Natural killer cell (primary cell): ENCODE results near the gene GPR152. TPM values are rescaled to one million over a fixed set of nuclear protein-coding genes. Genes with fewer than 3 reads are reported as not detected.
A peak's percentile ranks its signal among the peaks of the same experiment; 100 is the strongest.

Source experiments
- ATAC-seq, 3 donors: fragments of 150-1000 bp in 2 of 3; fragments of 200-7000 bp in 1 of 3; cut with Tn5 transposase; 1 replicate in 1 of 3; 2 replicates in 2 of 3; pipeline ENCODE4 v1.10.0; 2021; ENCODE audit warnings: mild to moderate bottlenecking in 2 of 3, moderate library complexity in 2 of 3
- DNase-seq, 2 donors: peaks; one replicate each; pipeline versions ENCODE4 v3.0.0 to v3.0.0-alpha.2; 2013 to 2021; ENCODE audit warnings: mixed read lengths in 1 of 2
- H3K27ac ChIP-seq: one replicate; pipeline ENCODE4 v1.5.1; 2013; ENCODE audit warnings: mild to moderate bottlenecking, low read length
- H3K27me3 ChIP-seq: one replicate; pipeline ENCODE4 v1.6.1; 2013; ENCODE audit warnings: low read length; ENCODE audit not compliant: control insufficient read depth, insufficient read depth
- H3K36me3 ChIP-seq: one replicate; pipeline ENCODE4 v1.6.1; 2013; ENCODE audit warnings: low read length; ENCODE audit not compliant: control insufficient read depth, insufficient read depth
- H3K4me1 ChIP-seq: one replicate; pipeline ENCODE4 v1.6.1; 2013; ENCODE audit warnings: low read length; ENCODE audit not compliant: control insufficient read depth, insufficient read depth
- H3K4me3 ChIP-seq: one replicate; pipeline ENCODE4 v1.5.1; 2013; ENCODE audit warnings: low read length
- H3K9me3 ChIP-seq: one replicate; pipeline ENCODE4 v1.6.1; 2013; ENCODE audit warnings: low read length; ENCODE audit not compliant: control insufficient read depth, insufficient read depth
- H3K27ac Mint-ChIP-seq, 2 donors: one replicate each; pipeline ENCODE4 v1.8.0; 2022; ENCODE audit warnings: mild to moderate bottlenecking in 2 of 2, mixed read lengths in 2 of 2, moderate library complexity in 1 of 2
- H3K27me3 Mint-ChIP-seq, 2 donors: one replicate each; pipeline ENCODE4 v1.8.0; 2022; ENCODE audit warnings: low read depth in 2 of 2, mixed read lengths in 2 of 2
- H3K36me3 Mint-ChIP-seq: one replicate; pipeline ENCODE4 v1.8.0; 2022; ENCODE audit warnings: mixed read lengths
- H3K4me1 Mint-ChIP-seq, 2 donors: one replicate each; pipeline ENCODE4 v1.8.0; 2022; ENCODE audit warnings: mixed read lengths in 2 of 2
- H3K4me3 Mint-ChIP-seq: one replicate; pipeline ENCODE4 v1.8.0; 2022; ENCODE audit warnings: mild to moderate bottlenecking, moderate library complexity, mixed read lengths
- H3K9me3 Mint-ChIP-seq, 2 donors: one replicate each; pipeline ENCODE4 v1.8.0; 2022; ENCODE audit warnings: mixed read lengths in 2 of 2
- WGBS: methylation state at CpG from one replicate; pipeline ENCODE4 v1.1.7; 2013; ENCODE audit warnings: missing lambda C conversion rate; ENCODE audit not compliant: insufficient coverage; 5-methylcytosine and 5-hydroxymethylcytosine counted together
- intact Hi-C: fragments of 100-400 bp; cut with micrococcal nuclease; formaldehyde crosslinking; loops from one replicate; pipeline ENCODE4 v1.14.2; 2022
- total RNA-seq, 4 donors: library from RNA; stranded (reverse); fragments of 120-200 nt in 1 of 4; gene quantifications; one replicate each; pipeline versions ENCODE4 v1.2.3 to v1.2.4, GENCODE V29; 2013 to 2022
- TF ChIP-seq, protein P1 (sequence below): fragments of 200-600 bp; IDR thresholded peaks from one replicate; pipeline ENCODE4 v1.8.0; 2022; ENCODE audit warnings: antibody characterized with exemption

Gene GPR152
- total RNA-seq, 3 donors from 2014 or later (not counting 1 experiment from before 2014, with no cell fraction given): 0.25 TPM; not detected in 2

DNA sequence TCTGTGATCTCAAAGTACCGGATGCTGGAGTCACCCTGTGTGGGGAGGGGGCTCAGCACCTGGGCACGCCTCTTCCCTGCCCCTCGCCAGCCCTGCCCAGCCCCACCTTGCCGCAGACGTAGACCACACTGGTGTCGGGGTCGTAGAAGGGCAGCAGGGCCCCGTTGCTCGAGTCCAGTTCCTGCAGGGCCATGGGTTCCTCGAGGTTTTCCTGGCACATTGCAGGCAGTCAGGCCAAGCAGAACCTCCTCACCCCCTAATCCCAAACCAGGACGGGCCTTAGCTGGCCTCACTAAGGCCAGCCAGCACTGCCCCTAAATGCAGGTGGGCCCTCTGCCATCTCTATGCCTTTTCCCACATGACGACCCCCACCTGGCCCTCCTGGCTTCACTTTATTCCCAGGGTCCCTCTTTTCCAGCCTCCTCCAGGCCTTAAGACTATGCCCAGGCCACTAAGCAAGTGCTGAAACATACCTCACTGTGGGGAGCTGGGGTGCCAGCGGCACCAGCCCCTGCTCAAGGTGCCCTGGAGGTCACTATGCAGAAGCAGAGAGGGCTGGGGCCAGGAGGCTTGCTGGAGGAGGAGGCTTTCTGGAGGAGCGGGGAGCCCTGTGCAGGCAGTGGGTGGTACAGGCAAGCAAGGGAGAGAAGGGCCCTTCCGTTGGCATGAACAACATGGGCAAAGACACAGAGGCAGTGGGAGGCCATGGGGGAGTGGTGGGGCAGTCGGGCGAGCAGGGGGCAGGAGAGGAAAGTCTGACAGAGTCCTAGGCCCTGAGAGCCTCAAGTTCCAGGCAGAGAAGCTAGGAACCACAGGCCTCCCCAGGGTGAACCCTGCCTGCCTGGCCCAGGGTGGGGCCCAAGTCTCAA, 12.1 kb downstream of the GPR152 start:
- H3K9me3 ChIP-seq: no peaks in the 10 kb centered on the region
- peak overlapping the region; percentile 95 for H3K4me3 Mint-ChIP-seq
- H3K36me3 ChIP-seq: peaks cover 4% of the 10 kb centered on the region
- DNase-seq: peak in 1 of 2 donors; percentile 65
- peaks cover 58 to 85% of the 10 kb centered on the region in 2 donors for H3K4me1 Mint-ChIP-seq
- no peaks in the 10 kb centered on the region for H3K27me3 ChIP-seq
- H3K4me3 ChIP-seq: no peak overlapping the region
- no peaks in the 10 kb centered on the region for H3K9me3 Mint-ChIP-seq
- ATAC-seq: no peak
- H3K27me3 Mint-ChIP-seq: no peaks in the 10 kb centered on the region
- H3K4me1 ChIP-seq: peaks cover 85% of the 10 kb centered on the region
- H3K27ac ChIP-seq: peak overlapping the region; percentile 75
- intact Hi-C loops: no loop called here
- no peaks in the 10 kb centered on the region for H3K36me3 Mint-ChIP-seq
- WGBS: 52% methylated on average over 17 of the region's 17 CpGs
- peak overlapping the region; percentile 88 to 91 for H3K27ac Mint-ChIP-seq
- TF ChIP-seq, protein P1, sequence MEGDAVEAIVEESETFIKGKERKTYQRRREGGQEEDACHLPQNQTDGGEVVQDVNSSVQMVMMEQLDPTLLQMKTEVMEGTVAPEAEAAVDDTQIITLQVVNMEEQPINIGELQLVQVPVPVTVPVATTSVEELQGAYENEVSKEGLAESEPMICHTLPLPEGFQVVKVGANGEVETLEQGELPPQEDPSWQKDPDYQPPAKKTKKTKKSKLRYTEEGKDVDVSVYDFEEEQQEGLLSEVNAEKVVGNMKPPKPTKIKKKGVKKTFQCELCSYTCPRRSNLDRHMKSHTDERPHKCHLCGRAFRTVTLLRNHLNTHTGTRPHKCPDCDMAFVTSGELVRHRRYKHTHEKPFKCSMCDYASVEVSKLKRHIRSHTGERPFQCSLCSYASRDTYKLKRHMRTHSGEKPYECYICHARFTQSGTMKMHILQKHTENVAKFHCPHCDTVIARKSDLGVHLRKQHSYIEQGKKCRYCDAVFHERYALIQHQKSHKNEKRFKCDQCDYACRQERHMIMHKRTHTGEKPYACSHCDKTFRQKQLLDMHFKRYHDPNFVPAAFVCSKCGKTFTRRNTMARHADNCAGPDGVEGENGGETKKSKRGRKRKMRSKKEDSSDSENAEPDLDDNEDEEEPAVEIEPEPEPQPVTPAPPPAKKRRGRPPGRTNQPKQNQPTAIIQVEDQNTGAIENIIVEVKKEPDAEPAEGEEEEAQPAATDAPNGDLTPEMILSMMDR: no peak

DNA sequence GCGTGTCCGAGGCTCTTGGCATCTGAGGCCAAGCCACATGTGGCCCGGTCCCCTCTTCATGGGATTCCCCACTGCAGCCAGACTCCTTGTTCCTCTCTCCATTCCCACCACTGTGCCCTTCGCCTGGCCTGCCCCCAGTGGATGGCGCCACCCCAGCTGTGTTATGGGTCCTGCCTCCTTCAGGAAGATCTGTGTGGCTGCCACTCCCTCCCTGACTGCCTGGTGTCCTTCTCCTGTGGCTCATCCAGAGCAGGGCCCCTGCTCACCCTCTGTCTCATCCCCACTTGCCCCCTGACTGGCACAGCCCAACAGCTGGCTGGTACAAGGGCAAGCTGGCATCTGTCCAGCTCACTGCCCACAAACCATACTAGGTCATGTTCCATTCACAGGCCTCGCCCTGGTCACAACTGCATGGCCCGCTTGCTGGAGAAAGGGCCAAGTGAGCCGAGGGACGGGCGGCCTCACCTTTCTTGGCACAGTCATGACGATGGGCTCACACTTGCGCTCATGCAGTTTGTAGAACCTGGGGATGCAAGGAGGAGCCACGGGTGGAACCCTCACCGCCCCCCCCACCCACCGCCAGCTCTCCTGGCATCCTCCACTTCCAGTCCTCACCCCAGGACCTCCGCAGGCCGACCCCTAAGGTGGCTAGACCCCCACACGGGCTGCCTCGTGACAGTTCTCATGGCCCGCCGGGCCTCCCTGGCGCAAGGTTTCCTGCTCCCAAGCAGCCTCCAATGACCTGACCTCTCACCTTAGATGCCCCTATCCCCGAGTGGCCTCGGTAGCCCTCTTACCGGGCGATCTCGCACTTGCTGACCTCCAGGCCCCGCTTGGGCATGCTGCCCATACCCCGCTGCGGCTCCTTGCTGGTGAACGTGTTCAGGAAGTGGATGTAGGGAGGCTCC, 13.0 kb downstream of the GPR152 start:
- H3K9me3 ChIP-seq: no peaks in the 10 kb centered on the region
- no peaks in the 10 kb centered on the region for H3K27me3 ChIP-seq
- H3K27ac ChIP-seq: peak overlapping the region; percentile 75
- no peak for ATAC-seq
- peaks cover 53 to 82% of the 10 kb centered on the region in 2 donors for H3K4me1 Mint-ChIP-seq
- peaks cover 85% of the 10 kb centered on the region for H3K4me1 ChIP-seq
- DNase-seq: peak in 1 of 2 donors; percentile 62
- TF ChIP-seq, protein P1: no peak
- WGBS: 55% methylated on average over 31 of the region's 31 CpGs
- H3K4me3 Mint-ChIP-seq: peak overlapping the region; percentile 95
- H3K36me3 Mint-ChIP-seq: no peaks in the 10 kb centered on the region
- H3K27me3 Mint-ChIP-seq: no peaks in the 10 kb centered on the region
- intact Hi-C loops: no loop called here
- peaks cover 13% of the 10 kb centered on the region for H3K36me3 ChIP-seq
- H3K9me3 Mint-ChIP-seq: no peaks in the 10 kb centered on the region
- peak overlapping the region; percentile 88 to 91 for H3K27ac Mint-ChIP-seq
- H3K4me3 ChIP-seq: no peak overlapping the region

DNA sequence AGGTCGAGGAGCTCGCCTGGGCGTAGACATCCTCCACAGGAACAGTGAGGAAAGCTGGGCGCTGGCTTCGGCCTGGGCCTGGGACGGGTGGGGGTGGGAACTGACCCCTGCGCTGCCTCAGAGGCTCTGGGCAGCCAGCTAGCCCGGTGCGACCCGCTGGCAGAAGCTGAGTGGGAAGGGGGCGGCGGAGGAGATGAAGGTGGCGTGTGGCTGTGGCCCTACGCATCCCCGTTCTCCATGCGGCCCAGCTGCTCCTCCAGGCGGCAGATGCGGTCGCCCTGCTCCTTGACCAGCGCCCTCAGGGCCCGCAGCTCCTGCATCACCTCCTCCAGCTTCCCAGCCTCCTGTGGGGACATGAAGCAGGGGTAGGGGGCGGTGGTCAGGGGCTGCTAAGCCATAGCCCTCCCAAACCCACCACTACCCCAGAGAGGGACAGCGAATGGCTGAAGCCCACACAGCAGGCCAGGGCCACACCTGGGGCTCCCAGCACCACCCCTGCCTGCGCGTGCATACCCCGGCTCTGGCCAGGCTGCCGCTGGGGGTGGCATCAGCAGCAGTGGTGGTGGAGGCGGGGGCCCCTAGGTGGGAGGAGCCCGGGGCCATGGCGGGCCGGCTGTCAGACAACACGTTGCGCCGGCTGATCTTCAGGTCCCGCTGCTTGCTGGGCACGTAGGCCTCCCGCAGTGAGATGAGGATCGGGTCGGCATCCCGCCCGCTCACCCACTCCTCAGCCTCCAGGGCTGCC, 14.2 kb downstream of the GPR152 start:
- Histone ChIP-seq H3K27me3 (no peaks in the 10 kb centered on the region), H3K4me1 (peaks cover 87% of the 10 kb centered on the region), H3K27ac (peak overlapping the region; percentile 75), H3K4me3 (peak overlapping the region; percentile 81), H3K9me3 (no peaks in the 10 kb centered on the region), H3K36me3 (peaks cover 18% of the 10 kb centered on the region)
- H3K4me3 Mint-ChIP-seq: peak overlapping the region; percentile 95
- peaks cover 59 to 84% of the 10 kb centered on the region in 2 donors for H3K4me1 Mint-ChIP-seq
- no peaks in the 10 kb centered on the region for H3K36me3 Mint-ChIP-seq
- intact Hi-C loops: no loop called here
- 46% methylated on average over 36 of the region's 41 CpGs for WGBS
- ATAC-seq (peak; percentile 43 to 61 (median 48)), DNase-seq (peak; percentile 55 to 84)
- H3K9me3 Mint-ChIP-seq: no peaks in the 10 kb centered on the region
- H3K27ac Mint-ChIP-seq: peak overlapping the region; percentile 88 to 91
- H3K27me3 Mint-ChIP-seq: no peaks in the 10 kb centered on the region
- TF ChIP-seq, protein P1: no peak
